HCT116 (cell line): ENCODE data around the gene CDKL2. TPM values are rescaled to one million over a fixed set of nuclear protein-coding genes. Genes with fewer than 3 reads are reported as not detected.

Experiments
- ATAC-seq: fragments of 200-7000 bp; cut with Tn5 transposase; 2 replicates; pipeline ENCODE4 v1.9.1; 2020; ENCODE audit warnings: mild to moderate bottlenecking, moderate library complexity
- BruUV-seq: library from RNA; stranded (reverse); fragments of 400-500 nt; replicated peaks from 2 replicates; lab custom pipeline; 2021; lab: Mats Ljungman, UMichigan
- CTCF ChIA-PET: fragments of 300-600 bp; sonication (Branson Sonifier 250); formaldehyde crosslinking; loops from one replicate; lab custom pipeline; 2021; ENCODE audit warnings: antibody characterized with exemption; lab: Charles Lee
- POLR2A ChIA-PET: fragments of 300-600, 350-600 bp; sonication (Branson Sonifier 250); formaldehyde crosslinking; loops from one replicate; lab custom pipeline; 2021; ENCODE audit warnings: antibody characterized with exemption; lab: Charles Lee
- RAD21 ChIA-PET, 2 experiments: fragments of 300-600 bp; sonication (Branson Sonifier 250); formaldehyde crosslinking; loops; one replicate each; lab custom pipeline; 2023; ENCODE audit warnings: low total read pairs in 2 of 2; ENCODE audit not compliant: uncharacterized antibody in 2 of 2, unreplicated experiment in 2 of 2, low non-redundant PET in 1 of 2; lab: Charles Lee
- DNase-seq: peaks from one replicate; pipeline ENCODE4 v3.0.0-alpha.2; 2010; ENCODE audit warnings: low read depth, low spot score
- H2AFZ ChIP-seq: fragments of 200-600 bp; shearing (Covaris generic), sonication (generic); 2 replicates; pipeline ENCODE4 v1.6.1; 2017; ENCODE audit warnings: low read depth, mixed run types, mixed read lengths, antibody characterized with exemption, low read length; ENCODE audit not compliant: poor library complexity, severe bottlenecking
- H3K27ac ChIP-seq: 2 replicates; pipeline ENCODE4 v1.5.1; 2012; ENCODE audit warnings: low read depth, low read length
- H3K27me3 ChIP-seq: fragments of 200-600 bp; sonication (generic); 2 replicates; pipeline ENCODE4 v1.6.1; 2016; ENCODE audit warnings: mixed run types, low read length, mixed read lengths; ENCODE audit not compliant: insufficient read depth
- H3K36me3 ChIP-seq, 2 experiments: fragments of 200-500 bp in 1 of 2; fragments of 200-600 bp in 1 of 2; sonication (Bioruptor generic) in 1 of 2; sonication (generic) in 1 of 2; 2 replicates each; pipeline versions ENCODE4 v1.5.1 to v1.6.1; 2014 to 2016; ENCODE audit warnings: low read length in 2 of 2, inconsistent platforms in 1 of 2, mixed read lengths in 1 of 2, mixed run types in 1 of 2; ENCODE audit not compliant: insufficient read depth in 2 of 2, control insufficient read depth in 1 of 2
- H3K4me1 ChIP-seq, 2 experiments: fragments of 200-600 bp in 1 of 2; sonication (generic) in 1 of 2; 2 replicates each; pipeline versions ENCODE4 v1.5.1 to v1.6.1; 2012 to 2017; ENCODE audit warnings: low read length in 2 of 2, inconsistent platforms in 1 of 2, mild to moderate bottlenecking in 1 of 2, mixed read lengths in 1 of 2, mixed run types in 1 of 2, moderate library complexity in 1 of 2; ENCODE audit not compliant: insufficient read depth in 2 of 2, control insufficient read depth in 1 of 2
- H3K4me2 ChIP-seq: fragments of 200-600 bp; sonication (generic); 2 replicates; pipeline ENCODE4 v1.6.1; 2017; ENCODE audit warnings: mixed run types, low read length, mixed read lengths
- H3K4me3 ChIP-seq, 2 experiments: fragments of 200-600 bp in 1 of 2; sonication (generic) in 1 of 2; replicated peaks in 1 of 2; 2 replicates each; pipeline ENCODE4 v1.5.1; 2011 to 2016; ENCODE audit warnings: low read length in 2 of 2, control low read depth in 1 of 2, low read depth in 1 of 2, mild to moderate bottlenecking in 1 of 2, mixed read lengths in 1 of 2, mixed run types in 1 of 2
- H3K79me2 ChIP-seq: fragments of 200-600 bp; sonication (generic); 2 replicates; pipeline ENCODE4 v1.6.1; 2017; ENCODE audit warnings: mild to moderate bottlenecking, mixed run types, low read length, moderate library complexity, mixed read lengths; ENCODE audit not compliant: insufficient read depth
- H3K9ac ChIP-seq: fragments of 200-600 bp; sonication (generic); 2 replicates; pipeline ENCODE4 v1.6.1; 2016; ENCODE audit warnings: low read length, mixed read lengths
- H3K9me2 ChIP-seq: fragments of 200-600 bp; sonication (generic), shearing (Covaris generic); 2 replicates; pipeline ENCODE4 v1.6.1; 2017; ENCODE audit warnings: mixed run types, mild to moderate bottlenecking, moderate library complexity; ENCODE audit not compliant: insufficient read depth
- H3K9me3 ChIP-seq, 2 experiments: fragments of 200-500 bp in 1 of 2; fragments of 200-600 bp in 1 of 2; sonication (Bioruptor generic) in 1 of 2; sonication (generic) in 1 of 2; 2 replicates each; pipeline ENCODE4 v1.6.1; 2014 to 2017; ENCODE audit warnings: low read length in 2 of 2, mixed read lengths in 2 of 2, inconsistent platforms in 1 of 2, low read depth in 1 of 2, mild to moderate bottlenecking in 1 of 2, mixed run types in 1 of 2, moderate library complexity in 1 of 2; ENCODE audit not compliant: control insufficient read depth in 1 of 2, insufficient read depth in 1 of 2
- H4K20me1 ChIP-seq: fragments of 200-600 bp; sonication (generic), shearing (Covaris generic); 2 replicates; pipeline ENCODE4 v1.6.1; 2017; ENCODE audit warnings: mixed run types, mild to moderate bottlenecking, moderate library complexity; ENCODE audit not compliant: insufficient read depth
- ATF3 ChIP-seq: IDR thresholded peaks from 2 replicates; pipeline ENCODE4 v1.6.1; 2012
- CBX3 ChIP-seq: IDR thresholded peaks from 2 replicates; pipeline ENCODE4 v1.6.1; 2012; ENCODE audit warnings: low read depth
- CEBPB ChIP-seq: IDR thresholded peaks from 2 replicates; pipeline ENCODE4 v1.6.1; 2012; ENCODE audit warnings: low read depth
- CTCF ChIP-seq, 3 experiments: fragments of 200-600 bp in 1 of 3; sonication (generic) in 1 of 3; IDR thresholded peaks in 2 of 3; conservative IDR thresholded peaks in 1 of 3; 2 replicates each; pipeline ENCODE4 v1.5.1; 2012 to 2017; ENCODE audit warnings: low read depth in 2 of 3, low read length in 2 of 3, antibody characterized with exemption in 1 of 3, borderline replicate concordance in 1 of 3, control low read depth in 1 of 3, mild to moderate bottlenecking in 1 of 3, mixed read lengths in 1 of 3, mixed run types in 1 of 3, moderate library complexity in 1 of 3; ENCODE audit not compliant: insufficient read depth in 1 of 3
- EGR1 ChIP-seq: IDR thresholded peaks from 2 replicates; pipeline ENCODE4 v1.6.1; 2012; ENCODE audit warnings: low read depth
- ELF1 ChIP-seq: IDR thresholded peaks from 2 replicates; pipeline ENCODE4 v1.6.1; 2012; ENCODE audit warnings: low read depth, borderline replicate concordance
- EZH2 ChIP-seq: fragments of 200-600 bp; sonication (generic); IDR thresholded peaks from 2 replicates; pipeline ENCODE4 v1.6.1; 2017; ENCODE audit warnings: antibody characterized with exemption, mixed run types
- EZH2phosphoT487 ChIP-seq: fragments of 200-600 bp; IDR thresholded peaks from 2 replicates; pipeline ENCODE4 v1.6.1; 2018; ENCODE audit warnings: antibody characterized with exemption, borderline replicate concordance
- FOSL1 ChIP-seq: IDR thresholded peaks from 2 replicates; pipeline ENCODE4 v1.6.1; 2012; ENCODE audit warnings: low read depth
- JUND ChIP-seq: IDR thresholded peaks from 2 replicates; pipeline ENCODE4 v1.6.1; 2012
- POLR2A ChIP-seq: IDR thresholded peaks from 2 replicates; pipeline ENCODE4 v1.7.0; 2011; ENCODE audit warnings: borderline replicate concordance; ENCODE audit not compliant: insufficient read depth, insufficient read length; ENCODE audit errors: extremely low read depth
- POLR2AphosphoS5 ChIP-seq: IDR thresholded peaks from 2 replicates; pipeline ENCODE4 v1.6.1; 2011; ENCODE audit warnings: mild to moderate bottlenecking, low read depth, low read length, moderate library complexity
- SIN3A ChIP-seq: IDR thresholded peaks from 2 replicates; pipeline ENCODE4 v1.6.1; 2012; ENCODE audit warnings: low read depth
- SP1 ChIP-seq: IDR thresholded peaks from 2 replicates; pipeline ENCODE4 v1.6.1; 2012; ENCODE audit warnings: low read depth
- SRF ChIP-seq: IDR thresholded peaks from 2 replicates; pipeline ENCODE4 v1.6.1; 2012; ENCODE audit warnings: low read depth
- TCF7L2 ChIP-seq: IDR thresholded peaks from 2 replicates; pipeline ENCODE4 v1.7.0; 2011; ENCODE audit warnings: borderline replicate concordance, inconsistent platforms; ENCODE audit not compliant: insufficient read depth, insufficient read length; ENCODE audit errors: extremely low read depth
- ZFX ChIP-seq: fragments of 450-650 bp; IDR thresholded peaks from 2 replicates; pipeline ENCODE4 v1.6.1; 2017
- ZNF274 ChIP-seq: fragments of 200-500 bp; sonication (Bioruptor generic); IDR thresholded peaks from 2 replicates; pipeline ENCODE4 v1.6.1; 2014; ENCODE audit warnings: mild to moderate bottlenecking, low read depth, low read length, inconsistent platforms
- intact Hi-C: fragments of 100-400 bp; cut with micrococcal nuclease; formaldehyde crosslinking; loops from 2 replicates; pipeline ENCODE4 v1.10.0; 2022
- total RNA-seq: library from RNA; stranded (reverse); gene quantifications from one replicate; pipeline ENCODE4 v1.2.1, GENCODE V29; 2021; ENCODE audit not compliant: unreplicated experiment
- TF ChIP-seq, protein P1 (sequence below): IDR thresholded peaks from 2 replicates; pipeline ENCODE4 v1.6.1; 2011; ENCODE audit warnings: mild to moderate bottlenecking, low read length, moderate library complexity; ENCODE audit not compliant: insufficient replicate concordance; ENCODE audit errors: extremely low read depth

The CDKL2 gene
- total RNA-seq, 1 experiment from 2014 or later: 1.2 TPM

GRCh38 chr4:75658876-75659275 is 28.5 kb upstream of the CDKL2 start:
- H3K4me3 ChIP-seq: no peak overlapping the region
- no peak overlapping the region for H3K9ac ChIP-seq
- no peak for ATAC-seq
- peaks cover 11% of the 10 kb centered on the region; the same call in 1 of the 2 replicates for H4K20me1 ChIP-seq
- H3K4me1 ChIP-seq: peaks cover 0 to 5% of the 10 kb centered on the region in 2 experiments; a peak in 1 of 4 replicates
- POLR2A ChIA-PET: no interaction called here
- H2AFZ ChIP-seq: no peak overlapping the region
- CTCF ChIA-PET: interaction anchor here (1.0 kb wide), 1 partner anchor 65 kb away, joined by 3 read pairs; the partner anchor contains the start of gene USO1
- no peak for DNase-seq
- H3K4me2 ChIP-seq: no peak overlapping the region
- intact Hi-C loops: loop anchor here (10.0 kb wide), 1 partner anchor 186 kb away; no protein-coding TSS in a partner anchor
- TF ChIP-seq ZNF274 (no peak), CTCF (IDR thresholded peaks at IDR 0.05 in 2 of 3, conservative IDR thresholded peaks at IDR 0.05 in 1 of 3; ENCODE audit: borderline replicate concordance in 1 of 3, insufficient read depth in 1 of 3, low read depth in 2 of 3, low read length in 2 of 3) (no peak), TCF7L2 (no peak)
- RAD21 ChIA-PET: no interaction called here
- no peaks in the 10 kb centered on the region for H3K9me2 ChIP-seq
- no peak overlapping the region for H3K27ac ChIP-seq
- H3K9me3 ChIP-seq: no peaks in the 10 kb centered on the region
- H3K27me3 ChIP-seq: no peaks in the 10 kb centered on the region
- peaks cover 87% of the 10 kb centered on the region for H3K79me2 ChIP-seq
- BruUV-seq: no TSS peak
- H3K36me3 ChIP-seq: peaks cover 26 to 32% of the 10 kb centered on the region in 2 experiments; a peak in 3 of 4 replicates

DNA sequence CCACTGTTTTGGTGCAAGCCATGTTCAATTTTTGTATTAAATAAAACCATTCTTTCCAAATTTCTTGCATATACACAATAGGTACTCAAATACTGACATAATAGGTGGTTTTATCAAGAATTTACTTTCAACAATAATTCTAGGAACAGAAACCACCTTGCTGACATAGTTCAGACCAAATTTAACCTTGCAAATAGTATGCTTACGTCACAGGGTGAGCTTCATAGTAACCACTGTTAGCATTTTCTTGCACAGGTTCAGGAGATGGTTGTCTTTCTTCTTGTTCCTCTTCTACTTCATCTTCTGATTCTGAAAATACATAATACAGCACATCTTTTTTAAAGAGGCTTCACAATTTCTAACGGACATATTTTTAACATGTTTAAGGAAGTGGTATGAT is 25.2 kb upstream of the CDKL2 start:
- Histone ChIP-seq H2AFZ (no peak overlapping the region), H3K36me3 (peaks cover 32 to 43% of the 10 kb centered on the region in 2 experiments; a peak in 3 of 4 replicates), H3K4me3 (no peak overlapping the region), H3K4me2 (no peak overlapping the region), H3K27me3 (no peaks in the 10 kb centered on the region), H3K9ac (no peak overlapping the region), H3K9me3 (no peaks in the 10 kb centered on the region), H4K20me1 (peaks cover 12% of the 10 kb centered on the region; the same call in 1 of the 2 replicates), H3K27ac (no peak overlapping the region), H3K79me2 (peaks cover 87% of the 10 kb centered on the region), H3K4me1 (peaks cover 0 to 5% of the 10 kb centered on the region in 2 experiments; a peak in 1 of 4 replicates), H3K9me2 (no peaks in the 10 kb centered on the region)
- no peak for ATAC-seq
- POLR2A ChIA-PET: no interaction called here
- RAD21 ChIA-PET: no interaction called here
- BruUV-seq: no TSS peak
- no peak for DNase-seq
- intact Hi-C loops: loop anchor here (10.0 kb wide), 1 partner anchor 189 kb away; no protein-coding TSS in a partner anchor
- CTCF ChIA-PET: interaction anchor here (2.1 kb wide), 1 partner anchor 192 kb away, joined by 7 read pairs; no protein-coding TSS in a partner anchor
- TF ChIP-seq SIN3A: no peak
- no peak for TF ChIP-seq ELF1
- no peak for TF ChIP-seq SRF
- no peak for TF ChIP-seq FOSL1
- TF ChIP-seq, protein P1, sequence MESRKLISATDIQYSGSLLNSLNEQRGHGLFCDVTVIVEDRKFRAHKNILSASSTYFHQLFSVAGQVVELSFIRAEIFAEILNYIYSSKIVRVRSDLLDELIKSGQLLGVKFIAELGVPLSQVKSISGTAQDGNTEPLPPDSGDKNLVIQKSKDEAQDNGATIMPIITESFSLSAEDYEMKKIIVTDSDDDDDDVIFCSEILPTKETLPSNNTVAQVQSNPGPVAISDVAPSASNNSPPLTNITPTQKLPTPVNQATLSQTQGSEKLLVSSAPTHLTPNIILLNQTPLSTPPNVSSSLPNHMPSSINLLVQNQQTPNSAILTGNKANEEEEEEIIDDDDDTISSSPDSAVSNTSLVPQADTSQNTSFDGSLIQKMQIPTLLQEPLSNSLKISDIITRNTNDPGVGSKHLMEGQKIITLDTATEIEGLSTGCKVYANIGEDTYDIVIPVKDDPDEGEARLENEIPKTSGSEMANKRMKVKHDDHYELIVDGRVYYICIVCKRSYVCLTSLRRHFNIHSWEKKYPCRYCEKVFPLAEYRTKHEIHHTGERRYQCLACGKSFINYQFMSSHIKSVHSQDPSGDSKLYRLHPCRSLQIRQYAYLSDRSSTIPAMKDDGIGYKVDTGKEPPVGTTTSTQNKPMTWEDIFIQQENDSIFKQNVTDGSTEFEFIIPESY: no peak
- no peak for TF ChIP-seq SP1
- no peak for TF ChIP-seq CEBPB
- no peak for TF ChIP-seq ZFX
- no peak for TF ChIP-seq CBX3
- no peak for TF ChIP-seq EGR1
- TF ChIP-seq EZH2phosphoT487: no peak
- no peak for TF ChIP-seq POLR2A
- no peak for TF ChIP-seq JUND
- no peak for TF ChIP-seq ATF3
- no peak for TF ChIP-seq EZH2
- no peak for TF ChIP-seq POLR2AphosphoS5
